NCI-H1105 (cell line): ENCODE results near the gene LRRC46.

Experiments used
- DNase-seq: peaks from one replicate; lab custom pipeline; 2025; lab: John Stamatoyannopoulos, UW

Gene LRRC46

GRCh38 chr17:47852113-47852949, 20.9 kb downstream of the LRRC46 start:
- DNase-seq, result no peak

GRCh38 chr17:47853616-47854015, 22.1 kb downstream of the LRRC46 start:
- no peak for DNase-seq

- DNase-seq, result no peak
Observed at GRCh38 chr17:47855737-47856136, 24.3 kb downstream of the LRRC46 start.

GRCh38 chr17:47856830-47857229, 25.4 kb downstream of the LRRC46 start:
- no peak for DNase-seq

GRCh38 chr17:47857551-47858455, 26.3 kb downstream of the LRRC46 start:
- no peak for DNase-seq

- no peak for DNase-seq
Observed at GRCh38 chr17:47860386-47860785, 28.9 kb downstream of the LRRC46 start.

GRCh38 chr17:47862621-47863440, 31.4 kb downstream of the LRRC46 start:
- no peak for DNase-seq

GRCh38 chr17:47864791-47865216, 33.3 kb downstream of the LRRC46 start:
- DNase-seq, result no peak

GRCh38 chr17:47866941-47867340, 35.5 kb downstream of the LRRC46 start:
- DNase-seq, result no peak

- DNase-seq, result no peak
Observed at GRCh38 chr17:47867813-47868533, 36.5 kb downstream of the LRRC46 start.

- DNase-seq, result no peak
Observed at GRCh38 chr17:47869114-47869513, 37.6 kb downstream of the LRRC46 start.

GRCh38 chr17:47870056-47870455, 38.6 kb downstream of the LRRC46 start:
- DNase-seq, result no peak

- DNase-seq, result no peak
Observed at GRCh38 chr17:47871048-47871447, 39.6 kb downstream of the LRRC46 start.

GRCh38 chr17:47872019-47872650, 40.7 kb downstream of the LRRC46 start:
- DNase-seq, result no peak

- no peak for DNase-seq
Observed at GRCh38 chr17:47872651-47873161, 41.2 kb downstream of the LRRC46 start.

GRCh38 chr17:47873200-47874090, 42.0 kb downstream of the LRRC46 start:
- DNase-seq, result no peak

- no peak for DNase-seq
Observed at GRCh38 chr17:47875011-47875985, 43.8 kb downstream of the LRRC46 start.

GRCh38 chr17:47877368-47878034, 46.0 kb downstream of the LRRC46 start:
- DNase-seq, result no peak
